Thoracic aorta (tissue), 2 donors: ENCODE data around the gene EXOC1L. TPM values are rescaled to one million over a fixed set of nuclear protein-coding genes. Genes with fewer than 3 reads are reported as not detected.

Experiments used
- ATAC-seq: fragments of 150-250 bp; one replicate; pipeline ENCODE4 v1.8.0; 2017; ENCODE audit warnings: low read depth; ENCODE audit not compliant: insufficient number of reproducible peaks, low FRiP score
- DNase-seq: peaks from one replicate; pipeline ENCODE4 v3.0.0-alpha.2; 2020; ENCODE audit warnings: low spot score
- H3K27ac ChIP-seq, 2 donors: fragments of 200-600 bp; sonication (generic); 1 replicate in 1 of 2; 2 replicates in 1 of 2; pipeline ENCODE4 v1.5.1; 2016; ENCODE audit warnings: mild to moderate bottlenecking in 2 of 2, moderate library complexity in 2 of 2
- H3K27me3 ChIP-seq: fragments of 200-600 bp; sonication (generic); replicated peaks from 2 replicates; pipeline ENCODE4 v1.6.0; 2016; ENCODE audit warnings: mild to moderate bottlenecking; ENCODE audit not compliant: insufficient read depth
- H3K36me3 ChIP-seq: fragments of 200-600 bp; sonication (generic); one replicate; pipeline ENCODE4 v1.5.1; 2016
- H3K4me1 ChIP-seq, 2 donors: fragments of 200-600 bp; sonication (generic); 1 replicate in 1 of 2; 2 replicates in 1 of 2; pipeline versions ENCODE4 v1.5.1 to v1.6.0; 2016; ENCODE audit warnings: low read depth in 2 of 2, mild to moderate bottlenecking in 1 of 2; ENCODE audit not compliant: control insufficient read depth in 1 of 2
- H3K4me3 ChIP-seq: fragments of 200-600 bp; sonication (generic); 2 replicates; pipeline ENCODE4 v1.5.1; 2016; ENCODE audit warnings: mild to moderate bottlenecking
- H3K9me3 ChIP-seq: fragments of 200-600 bp; sonication (generic); 2 replicates; pipeline ENCODE4 v1.5.1; 2016
- CTCF ChIP-seq: fragments of 200-600 bp; sonication (generic); IDR thresholded peaks from one replicate; pipeline ENCODE4 v1.5.1; 2019; ENCODE audit warnings: antibody characterized with exemption
- total RNA-seq, 2 donors: library from RNA; depleted of rRNA; stranded (reverse); fragments of >200 nt; gene quantifications; one replicate each; pipeline versions ENCODE4 v1.1.0 to v1.2.3, GENCODE V29; 2016

Gene EXOC1L
- total RNA-seq, result not detected

- H3K36me3 ChIP-seq, result no peaks in the 10 kb centered on the region
- TF ChIP-seq CTCF, result no peak
- H3K9me3 ChIP-seq, result no peaks in the 10 kb centered on the region
- H3K27ac ChIP-seq, result no peak within 1 kb of the TSS
- H3K4me3 ChIP-seq, result peak within 1 kb of the TSS; percentile 65
- peaks cover 4 to 9% of the 10 kb centered on the region in 2 donors for H3K4me1 ChIP-seq
- ATAC-seq, result no peak
- DNase-seq, result no peak
- H3K27me3 ChIP-seq, result no peaks in the 10 kb centered on the region
Measured at GRCh38 chr4:55819634-55820033, at the start of gene EXOC1L. Gene EXOC1L, plus strand, starts transcription at chr4:55819790. Its CDS starts 237 bp downstream, at chr4:55820027.

- TF ChIP-seq CTCF, result no peak
- no peaks in the 10 kb centered on the region for H3K36me3 ChIP-seq
- no peaks in the 10 kb centered on the region for H3K4me1 ChIP-seq
- H3K9me3 ChIP-seq, result no peaks in the 10 kb centered on the region
- no peak for ATAC-seq
- no peaks in the 10 kb centered on the region for H3K27me3 ChIP-seq
- H3K27ac ChIP-seq, result no peak overlapping the region
- DNase-seq, result no peak
- H3K4me3 ChIP-seq, result no peak overlapping the region
Measured at GRCh38 chr4:55770662-55771061, 48.9 kb upstream of the EXOC1L start.

GRCh38 chr4:55781341-55781740, 38.2 kb upstream of the EXOC1L start:
- Histone ChIP-seq H3K4me3 (no peak overlapping the region), H3K9me3 (no peaks in the 10 kb centered on the region), H3K27ac (no peak overlapping the region), H3K4me1 (no peaks in the 10 kb centered on the region), H3K27me3 (no peaks in the 10 kb centered on the region), H3K36me3 (no peaks in the 10 kb centered on the region)
- ATAC-seq (no peak), DNase-seq (no peak)
- no peak for TF ChIP-seq CTCF

GRCh38 chr4:55781812-55782211, 37.8 kb upstream of the EXOC1L start:
- Histone ChIP-seq H3K27ac (no peak overlapping the region), H3K27me3 (no peaks in the 10 kb centered on the region), H3K36me3 (no peaks in the 10 kb centered on the region), H3K4me1 (no peaks in the 10 kb centered on the region), H3K4me3 (no peak overlapping the region), H3K9me3 (no peaks in the 10 kb centered on the region)
- DNase-seq (no peak), ATAC-seq (no peak)
- no peak for TF ChIP-seq CTCF

- Histone ChIP-seq H3K4me3 (no peak overlapping the region), H3K9me3 (no peaks in the 10 kb centered on the region), H3K36me3 (no peaks in the 10 kb centered on the region), H3K27me3 (no peaks in the 10 kb centered on the region), H3K27ac (no peak overlapping the region), H3K4me1 (no peaks in the 10 kb centered on the region)
- ATAC-seq, result no peak
- no peak for DNase-seq
- no peak for TF ChIP-seq CTCF
Measured at GRCh38 chr4:55783584-55783983, 36.0 kb upstream of the EXOC1L start.
